Measurements from ENCODE around the gene GNAL.
A peak's percentile ranks its signal among the peaks of the same experiment; 100 is the strongest.
"Not testable (repeated sequence)": the region's sequence is repeated elsewhere in the genome, so short reads cannot be mapped to it uniquely, and the experiment has no call there.

The GNAL gene

GRCh38 chr18:11688972-11689668 is at the start of gene GNAL:
GNAL (plus strand) TSS chr18:11689264; CDS start chr18:11689564, 300 bp downstream.
- no peaks in the 10 kb centered on the region for H4K20me1 ChIP-seq (ENCODE audit: low read depth, low read length)
- no peaks in the 10 kb centered on the region for H3K9me3 ChIP-seq (ENCODE audit: insufficient read depth, low read length)
- no peak within 1 kb of the TSS; the same call in 1 of the 2 replicates for H3K9ac ChIP-seq (ENCODE audit: low read length)
- no peak for TF ChIP-seq EZH2phosphoT487 (conservative IDR thresholded peaks at IDR 0.05; ENCODE audit: low read length)
- no peak for TF ChIP-seq CTCF (IDR thresholded peaks at IDR 0.05; ENCODE audit: insufficient read depth, low read length, poor library complexity, severe bottlenecking)
- no peaks in the 10 kb centered on the region for H3K9me2 ChIP-seq (replicated peaks; ENCODE audit: insufficient read depth, low read length)
- peak within 1 kb of the TSS; percentile 43 for H3K4me3 ChIP-seq (ENCODE audit: insufficient read depth, low read length, poor library complexity, severe bottlenecking)
- no peaks in the 10 kb centered on the region for H3K79me2 ChIP-seq (ENCODE audit: insufficient read depth, low read length)
- H3K4me2 ChIP-seq (ENCODE audit: low read depth, low read length, poor library complexity, severe bottlenecking), result peak within 1 kb of the TSS; percentile 33
- no peaks in the 10 kb centered on the region for H3K36me3 ChIP-seq (ENCODE audit: low read length)
- no peak within 1 kb of the TSS for H3K27ac ChIP-seq (ENCODE audit: low read depth, low read length)
- H2AFZ ChIP-seq (ENCODE audit: low read depth, low read length, severe bottlenecking), result no peak within 1 kb of the TSS
- H3F3A ChIP-seq (ENCODE audit: insufficient read depth), result no peaks in the 10 kb centered on the region
- H3K27me3 ChIP-seq (ENCODE audit: low read length), result no peaks in the 10 kb centered on the region

DNA sequence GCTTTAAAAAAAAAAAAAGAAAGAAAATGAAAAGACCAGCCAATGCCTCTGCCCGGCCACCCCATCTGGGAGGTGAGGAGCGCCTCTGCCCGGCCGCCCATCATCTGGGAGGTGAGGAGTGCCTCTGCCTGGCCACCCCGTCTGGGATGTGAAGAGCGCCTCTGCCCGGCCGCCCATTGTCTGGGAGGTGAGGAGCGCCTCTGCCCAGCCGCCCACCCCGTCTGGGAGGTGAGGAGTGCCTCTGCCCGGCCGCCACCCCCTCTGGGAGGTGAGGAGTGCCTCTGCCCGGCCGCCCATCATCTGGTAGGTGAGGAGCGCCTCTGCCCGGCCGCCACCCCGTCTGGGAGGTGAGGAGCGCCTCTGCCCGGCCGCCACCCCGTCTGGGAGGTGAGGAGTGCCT is 41.8 kb upstream of the GNAL start:
- H3K79me2 ChIP-seq (ENCODE audit: insufficient read depth, low read length); H3F3A ChIP-seq (ENCODE audit: insufficient read depth); H3K4me2 ChIP-seq (ENCODE audit: low read depth, low read length, poor library complexity, severe bottlenecking); H3K27me3 ChIP-seq (ENCODE audit: low read length); H3K9ac ChIP-seq (ENCODE audit: low read length); H3K9me2 ChIP-seq (replicated peaks; ENCODE audit: insufficient read depth, low read length); H3K9me3 ChIP-seq (ENCODE audit: insufficient read depth, low read length); H3K36me3 ChIP-seq (ENCODE audit: low read length); H3K27ac ChIP-seq (ENCODE audit: low read depth, low read length); H3K4me3 ChIP-seq (ENCODE audit: insufficient read depth, low read length, poor library complexity, severe bottlenecking); H4K20me1 ChIP-seq (ENCODE audit: low read depth, low read length); H2AFZ ChIP-seq (ENCODE audit: low read depth, low read length, severe bottlenecking): not testable (repeated sequence)

DNA sequence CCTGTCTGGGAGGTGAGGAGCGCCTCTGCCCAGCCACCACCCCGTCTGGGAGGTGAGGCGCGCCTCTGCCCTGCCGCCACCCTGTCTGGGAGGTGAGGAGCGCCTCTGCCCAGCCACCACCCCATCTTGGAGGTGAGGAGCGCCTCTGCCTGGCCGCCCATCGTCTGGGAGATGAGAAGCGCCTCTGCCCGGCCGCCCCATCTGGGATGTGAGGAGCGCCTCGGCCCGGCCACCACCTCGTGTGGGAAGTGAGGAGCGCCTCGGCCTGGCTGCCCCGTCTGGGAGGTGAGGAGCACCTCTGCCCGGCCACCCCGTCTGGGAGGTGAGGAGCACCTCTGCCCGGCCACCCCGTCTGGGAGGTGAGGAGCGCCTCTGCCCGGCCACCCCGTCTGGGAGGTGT is 41.3 kb upstream of the GNAL start:
- H3F3A ChIP-seq (ENCODE audit: insufficient read depth); H3K9me2 ChIP-seq (replicated peaks; ENCODE audit: insufficient read depth, low read length); H3K27ac ChIP-seq (ENCODE audit: low read depth, low read length); H2AFZ ChIP-seq (ENCODE audit: low read depth, low read length, severe bottlenecking); H3K9me3 ChIP-seq (ENCODE audit: insufficient read depth, low read length); H3K79me2 ChIP-seq (ENCODE audit: insufficient read depth, low read length); H4K20me1 ChIP-seq (ENCODE audit: low read depth, low read length); H3K9ac ChIP-seq (ENCODE audit: low read length); H3K36me3 ChIP-seq (ENCODE audit: low read length); H3K4me2 ChIP-seq (ENCODE audit: low read depth, low read length, poor library complexity, severe bottlenecking); H3K4me3 ChIP-seq (ENCODE audit: insufficient read depth, low read length, poor library complexity, severe bottlenecking); H3K27me3 ChIP-seq (ENCODE audit: low read length): not testable (repeated sequence)

DNA sequence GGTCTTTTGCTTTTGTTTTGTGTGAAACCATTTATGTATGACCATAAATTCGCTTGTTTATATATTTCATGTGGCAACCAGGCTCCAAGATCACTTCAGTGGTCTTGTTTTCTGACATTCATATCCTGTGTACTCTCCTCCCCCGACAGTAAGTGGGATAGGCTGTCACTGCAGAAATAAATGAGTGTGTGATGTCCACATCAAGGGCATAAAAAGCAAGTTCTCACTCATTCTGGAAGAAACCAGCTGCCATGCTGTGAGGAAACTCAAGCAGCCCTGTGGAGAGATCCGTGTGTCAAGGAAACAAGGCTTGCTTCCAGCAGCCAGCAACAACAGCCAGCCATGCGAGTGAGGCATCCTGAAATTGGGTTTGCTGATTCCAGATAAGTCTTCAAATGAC is 39.2 kb upstream of the GNAL start:
- no peak overlapping the region for H3K4me3 ChIP-seq (ENCODE audit: insufficient read depth, low read length, poor library complexity, severe bottlenecking)
- H3K9ac ChIP-seq (ENCODE audit: low read length), result no peak overlapping the region
- TF ChIP-seq CTCF (IDR thresholded peaks at IDR 0.05; ENCODE audit: insufficient read depth, low read length, poor library complexity, severe bottlenecking) (no peak), EZH2phosphoT487 (conservative IDR thresholded peaks at IDR 0.05; ENCODE audit: low read length) (no peak)
- no peaks in the 10 kb centered on the region for H4K20me1 ChIP-seq (ENCODE audit: low read depth, low read length)
- no peaks in the 10 kb centered on the region for H3K27me3 ChIP-seq (ENCODE audit: low read length)
- no peaks in the 10 kb centered on the region for H3K9me3 ChIP-seq (ENCODE audit: insufficient read depth, low read length)
- H3K27ac ChIP-seq (ENCODE audit: low read depth, low read length), result no peak overlapping the region
- no peaks in the 10 kb centered on the region for H3K9me2 ChIP-seq (replicated peaks; ENCODE audit: insufficient read depth, low read length)
- no peaks in the 10 kb centered on the region for H3K79me2 ChIP-seq (ENCODE audit: insufficient read depth, low read length)
- H3F3A ChIP-seq (ENCODE audit: insufficient read depth), result no peaks in the 10 kb centered on the region
- H2AFZ ChIP-seq (ENCODE audit: low read depth, low read length, severe bottlenecking), result no peak overlapping the region
- H3K4me2 ChIP-seq (ENCODE audit: low read depth, low read length, poor library complexity, severe bottlenecking), result no peak overlapping the region
- no peaks in the 10 kb centered on the region for H3K36me3 ChIP-seq (ENCODE audit: low read length)
